Left lung (tissue), 10 donors: ENCODE measurements around the gene CASZ1. TPM values are rescaled to one million over a fixed set of nuclear protein-coding genes. Genes with fewer than 3 reads are reported as not detected.

Source experiments
- ATAC-seq: fragments of 200-7000 bp; cut with Tn5 transposase; one replicate; pipeline ENCODE4 v1.9.1; 2020; ENCODE audit warnings: moderate library complexity
- DNase-seq, 4 donors: peaks; one replicate each; pipeline ENCODE4 v3.0.0-alpha.2; 2013 to 2020
- H3K27ac ChIP-seq, 2 donors: fragments of 200-600 bp; sonication (generic) in 1 of 2; one replicate each; pipeline versions ENCODE4 v1.5.0 to v1.8.0; 2020 to 2021
- H3K27me3 ChIP-seq, 2 donors: fragments of 200-600 bp; sonication (generic) in 1 of 2; one replicate each; pipeline versions ENCODE4 v1.5.0 to v1.8.0; 2020 to 2021
- H3K36me3 ChIP-seq, 2 donors: fragments of 200-600 bp; sonication (generic) in 1 of 2; one replicate each; pipeline versions ENCODE4 v1.5.0 to v1.8.0; 2020 to 2021
- H3K4me1 ChIP-seq, 2 donors: fragments of 200-600 bp; one replicate each; pipeline ENCODE4 v1.8.0; 2021
- H3K4me3 ChIP-seq, 2 donors: fragments of 200-600 bp; sonication (generic) in 1 of 2; one replicate each; pipeline versions ENCODE4 v1.5.0 to v1.8.0; 2020 to 2021; ENCODE audit warnings: mild to moderate bottlenecking in 1 of 2
- H3K9me3 ChIP-seq, 2 donors: fragments of 200-600 bp; sonication (generic) in 1 of 2; one replicate each; pipeline versions ENCODE4 v1.5.0 to v1.8.0; 2020 to 2021
- CTCF ChIP-seq, 2 donors: fragments of 200-600 bp; sonication (generic) in 1 of 2; IDR thresholded peaks; one replicate each; pipeline versions ENCODE4 v1.5.0 to v1.8.0; 2021; ENCODE audit warnings: antibody characterized with exemption in 2 of 2
- intact Hi-C, 2 donors: fragments of 100-400 bp; cut with DNase I; formaldehyde crosslinking; loops; one replicate each; pipeline versions ENCODE4 v1.11.2 to v1.14.2; 2022
- polyA plus RNA-seq, 6 donors: library from polyadenylated mRNA; unstranded; fragments of 120-200 nt; gene quantifications; one replicate each; pipeline ENCODE4 v1.2.1, GENCODE V29; 2013; ENCODE audit not compliant: insufficient read length in 6 of 6
- total RNA-seq, 2 donors: library from RNA; stranded (reverse); fragmentation: NEBNext Ultra II Directional; extraction: Animal tissue kit (Norgen Biotek cat#: 25700); gene quantifications; one replicate each; pipeline ENCODE4 v1.2.1, GENCODE V29; 2021
- donor health status: DM: no; HTN: yes; CAD: no.
- donor health status: DM: no; HTN: no; CAD: no.

CASZ1 gene
- total and polyA plus RNA-seq, 8 donors = 15.1 to 44.0 (median 21.1) TPM

- peak; percentile 17 for ATAC-seq
- Histone ChIP-seq H3K27ac (no peak overlapping the region), H3K9me3 (no peaks in the 10 kb centered on the region), H3K4me3 (no peak overlapping the region), H3K27me3 (no peaks in the 10 kb centered on the region), H3K4me1 (peaks cover 3 to 16% of the 10 kb centered on the region in 2 donors), H3K36me3 (no peaks in the 10 kb centered on the region)
- DNase-seq = no peak
- no peak for TF ChIP-seq CTCF (IDR thresholded peaks at IDR 0.05)
- intact Hi-C loops = no loop called here
Observed at GRCh38 chr1:10698726-10699469, 97.5 kb downstream of the CASZ1 start.

DNA sequence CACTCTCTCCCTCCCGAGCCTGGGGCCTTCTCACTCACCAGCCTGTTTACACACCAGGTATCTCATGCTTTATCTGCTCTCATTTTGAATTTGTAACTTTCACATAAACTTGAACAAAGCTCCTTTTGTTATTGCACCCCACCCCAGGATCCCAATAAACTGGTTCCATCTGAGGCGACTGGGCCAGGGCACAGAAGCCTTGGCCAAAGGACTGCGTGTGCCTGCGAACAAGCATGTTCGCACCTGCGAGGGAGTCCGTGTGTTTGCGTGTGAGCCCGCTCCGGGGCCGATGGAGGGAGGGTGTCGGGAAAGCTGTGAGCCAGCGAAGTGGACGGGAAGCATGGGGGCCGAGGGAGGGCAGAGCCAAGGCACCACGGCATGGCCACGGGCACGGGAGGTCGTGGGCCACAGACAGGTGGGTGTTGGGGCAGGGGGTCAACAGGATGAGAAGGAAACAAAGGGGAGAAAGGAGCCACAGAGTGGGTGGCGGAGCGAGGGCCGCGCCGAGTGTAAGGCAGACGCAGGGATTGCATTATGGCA, 98.8 kb downstream of the CASZ1 start:
- DNase-seq (no peak), ATAC-seq (no peak)
- no peak overlapping the region for H3K27ac ChIP-seq
- H3K4me3 ChIP-seq = no peak overlapping the region
- no peak for TF ChIP-seq CTCF (IDR thresholded peaks at IDR 0.05)
- no peaks in the 10 kb centered on the region for H3K27me3 ChIP-seq
- intact Hi-C loops = no loop called here
- H3K36me3 ChIP-seq = no peaks in the 10 kb centered on the region
- no peaks in the 10 kb centered on the region for H3K9me3 ChIP-seq
- H3K4me1 ChIP-seq = peaks cover 3 to 21% of the 10 kb centered on the region in 2 donors

DNA sequence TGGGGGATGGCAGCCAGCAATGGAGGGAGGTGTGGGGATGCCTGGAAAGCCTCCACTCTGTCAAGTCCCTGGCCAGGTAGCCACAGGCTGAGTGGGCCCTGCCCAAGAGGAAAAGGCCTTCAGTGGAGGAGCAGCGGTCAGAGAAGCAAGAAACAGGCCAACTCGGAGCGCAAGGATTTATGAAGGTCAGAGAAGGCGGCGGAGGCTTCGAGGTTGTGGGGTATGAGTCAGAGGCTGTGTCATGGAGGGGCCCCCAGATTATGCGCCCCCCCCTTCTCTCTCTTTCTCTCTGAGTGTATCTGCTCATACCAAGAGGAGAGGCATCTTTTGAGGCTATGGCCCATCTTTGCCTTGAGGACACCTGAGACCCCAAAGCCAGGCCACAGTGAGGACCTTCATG, 99.5 kb downstream of the CASZ1 start:
- Histone ChIP-seq H3K36me3 (no peaks in the 10 kb centered on the region), H3K4me1 (peaks cover 3 to 29% of the 10 kb centered on the region in 2 donors), H3K4me3 (no peak overlapping the region), H3K27ac (no peak overlapping the region), H3K27me3 (no peaks in the 10 kb centered on the region), H3K9me3 (no peaks in the 10 kb centered on the region)
- no peak for TF ChIP-seq CTCF (IDR thresholded peaks at IDR 0.05)
- intact Hi-C loops = no loop called here
- ATAC-seq = no peak
- DNase-seq = no peak

- Histone ChIP-seq H3K4me1 (peaks cover 3 to 48% of the 10 kb centered on the region in 2 donors), H3K9me3 (no peaks in the 10 kb centered on the region), H3K27me3 (no peaks in the 10 kb centered on the region), H3K36me3 (no peaks in the 10 kb centered on the region), H3K4me3 (peak overlapping the region; percentile 37 to 79), H3K27ac (peak overlapping the region; percentile 83 to 85)
- intact Hi-C loops = no loop called here
- ATAC-seq (peak; percentile 77), DNase-seq (peak; percentile 85 to 96 (median 92))
- TF ChIP-seq CTCF (IDR thresholded peaks at IDR 0.05) = no peak
Observed at GRCh38 chr1:10694633-10695627, 101.5 kb downstream of the CASZ1 start.

DNA sequence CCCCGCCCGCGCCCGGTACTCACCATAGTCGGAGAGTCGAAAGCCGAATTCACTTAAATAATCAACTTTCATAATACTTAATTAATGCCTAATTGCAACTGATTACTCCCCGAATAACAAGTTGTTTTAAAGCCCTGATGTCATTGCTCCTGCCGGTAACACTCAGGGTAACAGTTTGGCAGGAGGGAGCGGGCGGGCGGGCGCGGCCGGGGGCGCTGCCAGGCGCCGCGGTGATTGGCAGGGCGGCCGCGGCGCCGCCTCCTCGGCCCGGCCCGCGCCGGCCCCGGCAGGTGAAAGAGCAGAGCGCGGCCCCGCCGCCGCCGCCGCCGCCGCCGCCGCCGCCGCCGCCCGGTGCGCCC, 102.2 kb downstream of the CASZ1 start:
- no peak for TF ChIP-seq CTCF (IDR thresholded peaks at IDR 0.05)
- peak overlapping the region; percentile 69 to 79 for H3K4me3 ChIP-seq
- intact Hi-C loops = no loop called here
- H3K36me3 ChIP-seq = no peaks in the 10 kb centered on the region
- H3K4me1 ChIP-seq = peaks cover 3 to 52% of the 10 kb centered on the region in 2 donors
- no peaks in the 10 kb centered on the region for H3K27me3 ChIP-seq
- ATAC-seq (peak; percentile 48), DNase-seq (peak in 1 of 4 donors; percentile 40)
- no peaks in the 10 kb centered on the region for H3K9me3 ChIP-seq
- peak overlapping the region; percentile 80 to 89 for H3K27ac ChIP-seq
